ENCODE measurements around the gene CDHR2. TPM values are rescaled to one million over a fixed set of nuclear protein-coding genes. Genes with fewer than 3 reads are reported as not detected.
A peak's percentile ranks its signal among the peaks of the same experiment; 100 is the strongest.

The CDHR2 gene
- total RNA-seq, 1 donor from 2014 or later = 0.40 TPM

GRCh38 chr5:176627582-176627981 is 78.4 kb downstream of the CDHR2 start:
- no peak overlapping the region for H3K27ac Mint-ChIP-seq (ENCODE audit: unreplicated experiment)
- H3K4me3 Mint-ChIP-seq (ENCODE audit: unreplicated experiment) = no peak overlapping the region
- no peaks in the 10 kb centered on the region for H3K9me3 Mint-ChIP-seq (ENCODE audit: low read depth)
- H3K4me1 Mint-ChIP-seq (ENCODE audit: low read depth) = peaks cover 9% of the 10 kb centered on the region
- H3K36me3 Mint-ChIP-seq (ENCODE audit: low read depth) = peaks cover 2% of the 10 kb centered on the region
- no peak for DNase-seq (ENCODE audit: low spot score)
- TF ChIP-seq, protein P1, sequence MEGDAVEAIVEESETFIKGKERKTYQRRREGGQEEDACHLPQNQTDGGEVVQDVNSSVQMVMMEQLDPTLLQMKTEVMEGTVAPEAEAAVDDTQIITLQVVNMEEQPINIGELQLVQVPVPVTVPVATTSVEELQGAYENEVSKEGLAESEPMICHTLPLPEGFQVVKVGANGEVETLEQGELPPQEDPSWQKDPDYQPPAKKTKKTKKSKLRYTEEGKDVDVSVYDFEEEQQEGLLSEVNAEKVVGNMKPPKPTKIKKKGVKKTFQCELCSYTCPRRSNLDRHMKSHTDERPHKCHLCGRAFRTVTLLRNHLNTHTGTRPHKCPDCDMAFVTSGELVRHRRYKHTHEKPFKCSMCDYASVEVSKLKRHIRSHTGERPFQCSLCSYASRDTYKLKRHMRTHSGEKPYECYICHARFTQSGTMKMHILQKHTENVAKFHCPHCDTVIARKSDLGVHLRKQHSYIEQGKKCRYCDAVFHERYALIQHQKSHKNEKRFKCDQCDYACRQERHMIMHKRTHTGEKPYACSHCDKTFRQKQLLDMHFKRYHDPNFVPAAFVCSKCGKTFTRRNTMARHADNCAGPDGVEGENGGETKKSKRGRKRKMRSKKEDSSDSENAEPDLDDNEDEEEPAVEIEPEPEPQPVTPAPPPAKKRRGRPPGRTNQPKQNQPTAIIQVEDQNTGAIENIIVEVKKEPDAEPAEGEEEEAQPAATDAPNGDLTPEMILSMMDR (IDR thresholded peaks at IDR 0.05) = no peak
- H3K27me3 Mint-ChIP-seq (ENCODE audit: low read depth) = peaks cover 63% of the 10 kb centered on the region

GRCh38 chr5:176628406-176629228 is 79.5 kb downstream of the CDHR2 start:
- Mint-ChIP-seq H3K36me3 (ENCODE audit: low read depth) (peaks cover 2% of the 10 kb centered on the region), H3K4me1 (ENCODE audit: low read depth) (peaks cover 9% of the 10 kb centered on the region), H3K9me3 (ENCODE audit: low read depth) (no peaks in the 10 kb centered on the region), H3K27me3 (ENCODE audit: low read depth) (peaks cover 64% of the 10 kb centered on the region), H3K27ac (ENCODE audit: unreplicated experiment) (no peak overlapping the region), H3K4me3 (ENCODE audit: unreplicated experiment) (no peak overlapping the region)
- TF ChIP-seq, protein P1 (IDR thresholded peaks at IDR 0.05) = no peak
- DNase-seq (ENCODE audit: low spot score) = no peak

DNA sequence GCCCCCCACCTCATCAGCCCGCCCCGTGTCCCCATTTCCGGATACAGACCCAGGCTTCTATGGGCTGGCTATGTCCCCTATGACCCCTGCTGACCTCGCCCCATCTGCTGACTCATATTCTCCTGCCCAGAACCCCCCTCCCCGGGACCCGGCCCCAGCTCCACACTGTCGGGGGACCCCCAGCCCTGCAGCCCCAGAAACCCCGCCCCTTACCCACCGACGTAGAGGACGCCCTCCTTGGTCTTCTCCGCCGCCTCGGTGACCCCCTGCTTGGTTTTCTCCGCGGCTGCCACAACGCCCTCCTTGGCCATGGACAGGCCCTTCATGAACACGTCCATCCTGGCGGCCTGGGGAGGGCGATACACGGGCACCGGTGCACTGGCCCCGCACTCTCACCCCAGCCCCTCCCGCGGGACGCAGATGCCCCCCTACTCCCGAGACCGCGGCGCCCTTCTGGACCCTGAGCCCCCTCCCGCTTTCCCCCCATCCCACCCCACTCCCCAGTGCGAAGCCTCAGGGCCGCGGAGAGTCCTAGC is 80.2 kb downstream of the CDHR2 start:
- Mint-ChIP-seq H3K36me3 (ENCODE audit: low read depth) (peaks cover 2% of the 10 kb centered on the region), H3K9me3 (ENCODE audit: low read depth) (no peaks in the 10 kb centered on the region), H3K4me1 (ENCODE audit: low read depth) (peaks cover 9% of the 10 kb centered on the region), H3K27ac (ENCODE audit: unreplicated experiment) (no peak overlapping the region), H3K4me3 (ENCODE audit: unreplicated experiment) (peak overlapping the region; percentile 51), H3K27me3 (ENCODE audit: low read depth) (peaks cover 63% of the 10 kb centered on the region)
- TF ChIP-seq, protein P1 (IDR thresholded peaks at IDR 0.05) = no peak
- no peak for DNase-seq (ENCODE audit: low spot score)

- peak within 1 kb of the TSS; percentile 62 for H3K4me3 Mint-ChIP-seq (ENCODE audit: unreplicated experiment)
- no peak within 1 kb of the TSS for H3K27ac Mint-ChIP-seq (ENCODE audit: unreplicated experiment)
- no peak for DNase-seq (ENCODE audit: low spot score)
- no peaks in the 10 kb centered on the region for H3K9me3 Mint-ChIP-seq (ENCODE audit: low read depth)
- H3K27me3 Mint-ChIP-seq (ENCODE audit: low read depth) = peaks cover 67% of the 10 kb centered on the region
- TF ChIP-seq, protein P1 (IDR thresholded peaks at IDR 0.05) = peak; percentile 49
- H3K36me3 Mint-ChIP-seq (ENCODE audit: low read depth) = peaks cover 2% of the 10 kb centered on the region
- peaks cover 9% of the 10 kb centered on the region for H3K4me1 Mint-ChIP-seq (ENCODE audit: low read depth)
Observed at GRCh38 chr5:176629853-176630680, 80.9 kb downstream of the CDHR2 start, which contains the start of the genes EIF4E1B and SNCB. TSS of gene EIF4E1B (plus strand) at chr5:176630675. CDS start at chr5:176642788, 12,113 bp downstream. TSS of gene SNCB (minus strand) at chr5:176630534. CDS start at chr5:176629654, 880 bp downstream.

Measured in chondrocyte (in vitro differentiated cells).